ENCODE data around the gene TIMM22. TPM values are rescaled to one million over a fixed set of nuclear protein-coding genes. Genes with fewer than 3 reads are reported as not detected.
A peak's percentile ranks its signal among the peaks of the same experiment; 100 is the strongest.

TIMM22 gene
- total and polyA plus RNA-seq, 2 of the 13 experiments (the other 11 are each of a cell fraction or from before 2014, with no cell fraction given) = 6.2 to 15.5 TPM

GRCh38 chr17:996554-997344 is at the start of gene TIMM22 (continued):
- TF ChIP-seq CHCHD3 (CRISPR knock-in tag; IDR thresholded peaks at IDR 0.05) (peak; percentile 33; the same call in 1 of the 2 replicates), E2F5 (CRISPR knock-in tag; conservative IDR thresholded peaks at IDR 0.05) (peak; percentile 64; the same call in 1 of the 2 replicates), KAT2B (IDR thresholded peaks at IDR 0.05; ENCODE audit: borderline replicate concordance, low read depth, low read length) (no peak), KLF12 (CRISPR knock-in tag; IDR thresholded peaks at IDR 0.05; ENCODE audit: borderline replicate concordance) (peak; percentile 86; the same call in 1 of the 2 replicates), ZNF720 (CRISPR knock-in tag; IDR thresholded peaks at IDR 0.05) (no peak), ZZZ3 (CRISPR knock-in tag; IDR thresholded peaks at IDR 0.05; ENCODE audit: borderline replicate concordance) (no peak; the same call in none of the 2 replicates), ZKSCAN1 (IDR thresholded peaks at IDR 0.05; ENCODE audit: low read length) (peak; percentile 52; the same call in 1 of the 2 replicates), ZFP41 (CRISPR knock-in tag; IDR thresholded peaks at IDR 0.05; ENCODE audit: borderline replicate concordance) (peak; percentile 89; the same call in 1 of the 2 replicates), ZNF468 (CRISPR knock-in tag; IDR thresholded peaks at IDR 0.05) (no peak), RARA (CRISPR knock-in tag; IDR thresholded peaks at IDR 0.05) (peak; percentile 47), TBP (CRISPR knock-in tag; IDR thresholded peaks at IDR 0.05) (no peak), ZFYVE20 (CRISPR knock-in tag; IDR thresholded peaks at IDR 0.05; ENCODE audit: borderline replicate concordance, low read depth) (no peak), MTERF4 (CRISPR knock-in tag; IDR thresholded peaks at IDR 0.05) (peak; percentile 72), SRSF1 (optimal IDR thresholded peaks at IDR 0.05; ENCODE audit: low read depth, low read length) (peak; percentile 34), TCF7L2 (IDR thresholded peaks at IDR 0.05; ENCODE audit: low read depth, low read length) (no peak), ZXDC (CRISPR knock-in tag; IDR thresholded peaks at IDR 0.05) (peak; percentile 4; the same call in 1 of the 2 replicates)
- TF ChIP-seq, protein P1, sequence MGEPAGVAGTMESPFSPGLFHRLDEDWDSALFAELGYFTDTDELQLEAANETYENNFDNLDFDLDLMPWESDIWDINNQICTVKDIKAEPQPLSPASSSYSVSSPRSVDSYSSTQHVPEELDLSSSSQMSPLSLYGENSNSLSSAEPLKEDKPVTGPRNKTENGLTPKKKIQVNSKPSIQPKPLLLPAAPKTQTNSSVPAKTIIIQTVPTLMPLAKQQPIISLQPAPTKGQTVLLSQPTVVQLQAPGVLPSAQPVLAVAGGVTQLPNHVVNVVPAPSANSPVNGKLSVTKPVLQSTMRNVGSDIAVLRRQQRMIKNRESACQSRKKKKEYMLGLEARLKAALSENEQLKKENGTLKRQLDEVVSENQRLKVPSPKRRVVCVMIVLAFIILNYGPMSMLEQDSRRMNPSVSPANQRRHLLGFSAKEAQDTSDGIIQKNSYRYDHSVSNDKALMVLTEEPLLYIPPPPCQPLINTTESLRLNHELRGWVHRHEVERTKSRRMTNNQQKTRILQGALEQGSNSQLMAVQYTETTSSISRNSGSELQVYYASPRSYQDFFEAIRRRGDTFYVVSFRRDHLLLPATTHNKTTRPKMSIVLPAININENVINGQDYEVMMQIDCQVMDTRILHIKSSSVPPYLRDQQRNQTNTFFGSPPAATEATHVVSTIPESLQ (CRISPR knock-in tag; conservative IDR thresholded peaks at IDR 0.05) = no peak
- TF ChIP-seq, protein P2, sequence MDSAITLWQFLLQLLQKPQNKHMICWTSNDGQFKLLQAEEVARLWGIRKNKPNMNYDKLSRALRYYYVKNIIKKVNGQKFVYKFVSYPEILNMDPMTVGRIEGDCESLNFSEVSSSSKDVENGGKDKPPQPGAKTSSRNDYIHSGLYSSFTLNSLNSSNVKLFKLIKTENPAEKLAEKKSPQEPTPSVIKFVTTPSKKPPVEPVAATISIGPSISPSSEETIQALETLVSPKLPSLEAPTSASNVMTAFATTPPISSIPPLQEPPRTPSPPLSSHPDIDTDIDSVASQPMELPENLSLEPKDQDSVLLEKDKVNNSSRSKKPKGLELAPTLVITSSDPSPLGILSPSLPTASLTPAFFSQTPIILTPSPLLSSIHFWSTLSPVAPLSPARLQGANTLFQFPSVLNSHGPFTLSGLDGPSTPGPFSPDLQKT (CRISPR knock-in tag; IDR thresholded peaks at IDR 0.05; ENCODE audit: borderline replicate concordance) = no peak
- TF ChIP-seq, protein P3, sequence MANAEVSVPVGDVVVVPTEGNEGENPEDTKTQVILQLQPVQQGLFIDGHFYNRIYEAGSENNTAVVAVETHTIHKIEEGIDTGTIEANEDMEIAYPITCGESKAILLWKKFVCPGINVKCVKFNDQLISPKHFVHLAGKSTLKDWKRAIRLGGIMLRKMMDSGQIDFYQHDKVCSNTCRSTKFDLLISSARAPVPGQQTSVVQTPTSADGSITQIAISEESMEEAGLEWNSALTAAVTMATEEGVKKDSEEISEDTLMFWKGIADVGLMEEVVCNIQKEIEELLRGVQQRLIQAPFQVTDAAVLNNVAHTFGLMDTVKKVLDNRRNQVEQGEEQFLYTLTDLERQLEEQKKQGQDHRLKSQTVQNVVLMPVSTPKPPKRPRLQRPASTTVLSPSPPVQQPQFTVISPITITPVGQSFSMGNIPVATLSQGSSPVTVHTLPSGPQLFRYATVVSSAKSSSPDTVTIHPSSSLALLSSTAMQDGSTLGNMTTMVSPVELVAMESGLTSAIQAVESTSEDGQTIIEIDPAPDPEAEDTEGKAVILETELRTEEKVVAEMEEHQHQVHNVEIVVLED (CRISPR knock-in tag; IDR thresholded peaks at IDR 0.05; ENCODE audit: borderline replicate concordance) = peak; percentile 95
